Purkinje cell (primary cell): ENCODE results near the gene POPDC2. TPM values are rescaled to one million over a fixed set of nuclear protein-coding genes. Genes with fewer than 3 reads are reported as not detected.

Experiments
- polyA plus RNA-seq: library from polyadenylated mRNA; unstranded; fragments of >200 nt; fragmentation: Nextera tagmentation; gene quantifications from 2 replicates; pipeline ENCODE4 v1.2.1, GENCODE V29; 2014

Gene POPDC2, protein sequence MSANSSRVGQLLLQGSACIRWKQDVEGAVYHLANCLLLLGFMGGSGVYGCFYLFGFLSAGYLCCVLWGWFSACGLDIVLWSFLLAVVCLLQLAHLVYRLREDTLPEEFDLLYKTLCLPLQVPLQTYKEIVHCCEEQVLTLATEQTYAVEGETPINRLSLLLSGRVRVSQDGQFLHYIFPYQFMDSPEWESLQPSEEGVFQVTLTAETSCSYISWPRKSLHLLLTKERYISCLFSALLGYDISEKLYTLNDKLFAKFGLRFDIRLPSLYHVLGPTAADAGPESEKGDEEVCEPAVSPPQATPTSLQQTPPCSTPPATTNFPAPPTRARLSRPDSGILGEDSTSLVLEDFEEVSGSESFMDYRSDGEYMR
- polyA plus RNA-seq = not detected in 2 replicates

DNA sequence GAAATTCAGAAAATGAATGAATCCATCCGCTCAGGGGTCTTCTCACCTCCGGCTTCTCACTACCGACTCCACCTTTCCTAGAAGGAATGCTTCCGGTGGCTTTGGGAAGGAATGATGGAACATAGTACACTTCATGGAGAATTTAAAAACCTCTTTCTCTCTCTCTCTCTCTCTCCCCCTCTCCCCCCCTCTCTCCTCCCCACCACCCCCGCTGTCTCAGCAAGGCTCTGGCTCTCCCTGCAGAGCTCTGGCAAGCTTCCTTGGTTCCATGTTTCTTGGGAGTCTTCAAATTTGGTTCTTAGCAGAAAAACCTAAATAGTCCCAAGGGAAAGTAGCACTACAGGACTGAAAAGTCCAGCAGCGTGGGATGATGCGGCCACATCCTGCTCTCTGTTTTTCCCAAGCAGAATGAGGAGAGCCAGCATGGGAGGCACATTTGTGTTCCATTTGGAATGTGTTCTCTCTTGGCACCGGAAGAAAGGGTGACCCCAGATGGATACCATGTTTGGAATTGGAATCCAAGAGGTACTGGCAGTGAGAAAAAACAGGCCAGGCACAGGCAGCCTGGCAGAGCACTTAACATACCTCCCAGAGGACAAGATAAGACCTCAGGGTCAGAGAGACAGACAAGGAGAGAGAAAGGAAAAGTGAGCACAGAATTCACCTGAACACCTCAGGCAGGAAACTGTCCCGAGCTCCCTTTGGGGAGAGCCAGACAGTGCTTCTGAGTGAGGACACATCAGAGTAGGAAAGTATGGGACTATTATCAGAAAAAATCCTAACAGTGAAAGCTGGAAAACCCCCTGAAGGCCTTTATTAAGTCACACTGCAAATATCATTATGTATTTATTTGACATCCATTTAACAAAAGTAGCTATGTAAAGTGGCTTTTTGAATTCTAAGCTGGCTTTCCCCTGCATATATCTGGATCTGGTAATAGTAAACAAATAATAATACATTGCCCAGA, at the start of gene POPDC2:
Gene POPDC2 (minus strand): TSS at position 116 of the 967 bp plus-strand sequence. CDS start 166 bp downstream, outside the sequence.

DNA sequence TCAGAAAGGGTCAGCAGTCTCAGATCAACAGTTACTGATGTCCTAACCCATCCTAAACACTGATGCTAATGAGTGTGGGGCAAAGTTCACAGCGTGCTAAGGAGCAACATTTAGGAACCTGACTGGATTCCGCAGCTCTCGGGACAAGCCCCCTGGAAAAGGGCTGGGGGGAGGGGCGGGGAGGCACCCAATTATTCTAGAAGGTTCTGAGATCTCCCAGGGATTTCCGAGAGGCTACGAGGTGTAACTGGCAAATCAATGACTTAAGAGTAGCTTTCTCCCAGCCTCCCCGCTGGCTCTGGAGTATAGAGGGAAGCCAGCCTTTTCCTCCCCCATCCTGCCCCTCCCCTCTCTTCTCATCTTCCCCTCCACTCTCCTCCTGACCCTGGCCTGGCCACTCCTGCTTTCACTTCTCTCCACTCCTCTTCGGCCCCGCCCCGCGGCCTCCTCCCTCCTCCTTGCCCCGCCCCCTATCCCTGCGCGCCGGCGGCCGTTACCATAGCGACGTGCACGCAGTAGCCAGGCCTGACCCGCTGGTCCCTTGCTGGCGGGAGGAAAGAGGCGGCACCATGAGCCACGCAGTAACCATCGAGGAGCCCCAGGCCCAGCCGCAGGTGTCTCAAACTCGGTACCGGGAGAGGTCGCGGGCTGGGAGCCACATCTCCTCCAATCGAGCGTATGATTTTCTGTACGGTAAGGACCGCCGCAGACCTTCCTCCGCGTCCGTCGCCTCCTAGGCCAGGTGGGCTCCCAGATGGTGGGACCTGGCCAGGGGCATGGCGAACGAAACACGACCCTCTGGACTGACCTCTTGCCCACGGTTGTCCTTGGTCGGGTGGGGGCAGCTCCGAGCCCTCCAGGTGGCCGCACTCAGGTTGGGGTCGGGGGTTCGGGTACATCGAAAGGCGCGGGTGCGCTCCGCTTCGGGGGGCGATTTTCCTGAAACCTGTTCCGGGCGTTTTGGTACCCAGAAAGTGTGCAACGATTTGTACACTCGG, 42.4 kb upstream of the POPDC2 start, which contains the start of gene CFAP91:
Gene CFAP91 (plus strand): TSS at position 493 of the 998 bp plus-strand sequence. CDS start 77 bp downstream, at position 570.

DNA sequence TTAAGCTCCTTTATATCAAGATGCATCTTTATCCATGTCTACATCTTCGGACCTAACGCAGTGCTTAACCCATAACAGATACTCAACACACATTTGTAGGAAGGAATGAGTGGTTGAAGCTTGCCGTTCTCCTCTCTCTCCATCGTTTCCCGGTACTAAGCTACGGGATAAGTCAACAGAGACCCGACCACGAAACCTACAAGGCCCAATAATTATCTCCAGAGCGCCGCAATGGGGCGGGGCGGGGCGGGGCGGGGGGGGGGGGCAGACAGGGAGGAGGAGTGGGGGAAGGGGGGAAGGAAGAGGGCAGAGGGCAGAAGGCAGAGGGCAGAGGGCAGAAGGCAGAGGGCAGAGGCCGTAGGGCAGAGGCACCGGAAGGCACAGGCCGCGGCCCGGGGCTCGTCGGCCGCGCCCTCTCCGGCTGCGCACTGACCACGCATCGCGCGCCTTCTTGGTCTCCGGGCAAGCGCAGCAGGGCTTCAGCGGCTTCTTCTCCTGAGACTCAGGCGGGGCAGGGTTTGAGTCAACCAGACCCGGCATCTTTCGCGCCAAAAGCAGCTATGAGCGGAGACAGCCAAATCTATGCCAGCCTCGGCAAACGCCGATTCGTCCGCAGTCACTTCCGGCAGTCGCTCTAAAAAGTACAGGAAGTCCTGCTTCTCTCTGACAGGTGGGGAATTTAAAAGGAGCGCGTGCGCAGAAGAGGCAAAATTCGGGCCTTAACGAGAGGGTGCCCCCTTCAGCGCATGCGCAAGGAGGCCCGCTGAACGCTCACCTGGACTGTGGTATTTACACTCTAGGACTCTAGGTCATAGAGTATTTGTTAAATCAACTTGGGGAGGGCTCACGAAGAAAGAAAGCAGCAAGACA, 16.6 kb upstream of the POPDC2 start, which contains the start of gene COX17:
Gene COX17 (minus strand): TSS at position 636 of the 870 bp plus-strand sequence. CDS start 96 bp downstream, at position 540.

DNA sequence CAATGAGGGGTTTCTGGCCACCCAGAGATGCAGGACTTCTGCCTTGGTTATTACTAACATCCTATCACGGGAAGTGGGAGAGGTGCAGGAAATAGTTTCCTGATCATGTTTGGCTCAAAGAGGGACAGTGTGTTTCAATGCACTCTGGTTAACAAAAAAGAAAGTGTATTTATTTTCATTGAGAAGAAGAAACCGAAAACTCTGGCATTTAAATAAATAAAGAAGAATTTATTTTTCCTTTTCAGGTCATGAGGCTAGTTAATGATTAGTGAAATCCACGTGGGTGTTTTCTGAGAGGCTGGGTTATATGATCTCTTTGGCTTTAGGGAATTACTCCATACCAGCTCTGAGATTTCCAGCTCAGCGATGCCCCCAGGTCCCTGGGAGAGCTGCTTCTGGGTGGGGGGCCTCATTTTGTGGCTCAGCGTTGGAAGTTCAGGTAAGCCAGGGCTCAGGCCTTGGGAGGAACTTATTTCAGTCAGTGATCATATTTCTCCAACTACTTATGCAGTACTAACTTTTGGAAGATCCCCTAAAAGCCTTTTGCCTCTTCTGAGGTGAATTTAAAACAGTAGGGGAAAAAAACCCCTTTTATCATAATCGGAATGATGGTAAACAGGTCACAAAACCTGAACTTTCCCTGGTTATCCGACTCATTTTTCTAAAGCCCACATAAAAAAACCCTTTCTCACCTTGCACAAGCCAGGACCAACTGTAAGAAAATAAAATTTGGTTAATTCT, 62.7 kb downstream of the POPDC2 start, which contains the start of gene PLA1A:
Gene PLA1A (plus strand): TSS at position 338 of the 741 bp plus-strand sequence. CDS start 29 bp downstream, at position 367.

Other genes starting within 250 kb of the POPDC2 start
- gene TMEM39A, start 197.0 kb downstream of the POPDC2 start, polyA plus RNA-seq = 0.22 and 1.8 TPM in 2 replicates
- gene POGLUT1, start 191.6 kb downstream of the POPDC2 start, polyA plus RNA-seq = 32.5 and 38.2 TPM in 2 replicates
- gene TIMMDC1, start 162.0 kb downstream of the POPDC2 start, polyA plus RNA-seq = 201 and 238 TPM in 2 replicates
- 4.7 TPM in 1 of 2 replicates, not detected in the other for gene CD80, start 101.0 kb downstream of the POPDC2 start, polyA plus RNA-seq
- 0.70 and 1.3 TPM in 2 replicates for gene ADPRH, start 81.1 kb downstream of the POPDC2 start, polyA plus RNA-seq
- gene PLA1A, start 62.7 kb downstream of the POPDC2 start, polyA plus RNA-seq = 0.24 TPM in 1 of 2 replicates, not detected in the other
- gene COX17, start 16.8 kb upstream of the POPDC2 start, polyA plus RNA-seq = 326 and 458 TPM in 2 replicates
- 10.5 and 17.1 TPM in 2 replicates for gene CFAP91, start 42.4 kb upstream of the POPDC2 start, polyA plus RNA-seq
- 0.31 TPM in 1 of 2 replicates, not detected in the other for gene NR1I2, start 121.5 kb upstream of the POPDC2 start, polyA plus RNA-seq